A204.1 (cell line): ENCODE data around the gene CTBP2.

Experiments used
- FAIRE-seq: peaks from 2 replicates; lab custom pipeline; 2012; peaks lifted over from hg19 to GRCh38; lab: Jason Lieb, UNC

CTBP2 gene

DNA sequence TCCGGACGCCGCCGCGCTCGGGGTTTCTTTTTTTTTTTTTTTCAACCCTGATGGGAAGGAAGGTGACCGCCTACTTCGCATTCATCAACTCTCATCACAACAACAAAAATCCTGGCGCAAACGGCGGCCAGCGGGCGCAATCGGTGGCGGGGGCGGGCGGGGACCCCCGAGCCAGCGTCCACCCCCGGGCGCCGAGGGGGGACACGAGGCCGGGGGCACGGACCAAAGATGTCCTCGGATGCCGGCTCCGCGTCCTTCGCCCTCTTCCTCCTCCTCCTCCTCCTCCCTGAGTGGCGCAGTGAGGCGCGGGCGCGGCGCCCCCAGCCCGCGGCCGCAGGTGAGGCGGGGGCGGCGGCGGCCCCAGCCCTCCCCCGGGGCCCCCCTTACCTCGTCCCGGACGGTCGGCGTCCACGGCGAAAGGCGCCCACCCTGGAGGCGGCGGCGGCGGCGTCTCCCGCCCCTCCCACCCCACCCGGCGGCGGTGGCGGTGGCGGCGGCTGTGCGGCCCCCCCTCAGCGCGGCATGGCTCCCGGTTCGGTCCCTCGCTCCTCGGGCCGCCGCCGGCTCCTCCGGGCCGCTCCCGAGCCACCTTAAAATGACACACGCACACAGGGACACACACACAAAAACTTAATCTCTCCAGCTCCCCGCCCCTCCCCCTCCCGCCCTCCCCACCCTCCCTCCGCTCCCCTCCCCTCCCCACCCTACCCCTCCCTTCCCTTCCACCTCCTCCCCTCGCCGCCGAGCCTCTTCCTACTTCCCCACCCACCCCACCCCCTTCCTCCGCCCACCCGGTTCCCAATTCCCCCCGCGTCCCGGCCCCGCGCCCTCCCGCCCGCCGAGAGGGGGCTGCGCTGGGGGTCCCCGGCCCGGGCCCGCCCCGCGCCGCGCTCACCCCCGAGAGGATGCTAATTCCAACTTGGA is at the start of gene CTBP2:
CTBP2 (minus strand) TSS at position 632 of the 924 bp plus-strand sequence.
- no peak for FAIRE-seq

- FAIRE-seq = no peak
These were observed 49.4 kb upstream of the CTBP2 start for GRCh38 chr10:125209591-125210355.

DNA sequence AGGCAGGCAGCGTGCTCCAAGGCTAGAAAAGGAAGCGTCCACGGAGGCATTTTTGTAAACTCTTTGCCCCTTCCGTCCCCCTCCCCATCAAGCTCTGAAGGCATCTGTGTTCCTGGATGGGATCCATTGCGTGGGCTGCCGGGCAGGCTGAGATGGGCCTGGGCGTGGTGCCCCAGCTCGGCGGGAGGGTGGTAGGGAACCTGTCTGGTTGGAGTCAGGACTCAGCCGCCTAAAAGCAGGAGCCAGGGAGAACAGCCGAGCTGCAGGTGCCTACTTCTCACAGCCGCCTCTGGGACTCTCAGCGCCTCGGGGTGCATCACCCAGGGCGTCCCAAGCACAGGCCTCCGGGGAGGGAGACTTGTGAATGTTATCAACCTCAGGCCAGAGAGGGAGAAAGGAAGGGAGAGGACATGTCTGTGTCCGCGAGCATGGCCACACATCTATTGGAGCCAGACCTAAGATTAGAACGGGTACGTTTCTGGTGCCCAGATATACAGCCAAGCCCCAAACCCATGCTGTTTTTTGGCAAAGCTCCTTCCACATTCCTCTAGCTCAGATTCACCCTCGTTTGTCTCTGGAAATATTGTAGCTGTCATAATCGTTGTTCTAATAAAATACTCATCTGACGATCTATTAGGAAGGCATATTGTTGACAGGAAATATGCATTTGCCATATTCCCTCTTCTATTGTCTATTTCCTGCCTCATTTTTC is 48.6 kb upstream of the CTBP2 start:
- FAIRE-seq = no peak

GRCh38 chr10:125206623-125207022 is 46.3 kb upstream of the CTBP2 start:
- FAIRE-seq = no peak

GRCh38 chr10:125205431-125205830 is 45.1 kb upstream of the CTBP2 start:
- no peak for FAIRE-seq

- FAIRE-seq = no peak
These were observed 44.0 kb upstream of the CTBP2 start for GRCh38 chr10:125204400-125204799.

- FAIRE-seq = no peak
These were observed 42.9 kb upstream of the CTBP2 start for GRCh38 chr10:125203186-125203800.

GRCh38 chr10:125201791-125202622 is 41.6 kb upstream of the CTBP2 start:
- FAIRE-seq = no peak

- no peak for FAIRE-seq
These were observed 40.8 kb upstream of the CTBP2 start for GRCh38 chr10:125201108-125201524.

DNA sequence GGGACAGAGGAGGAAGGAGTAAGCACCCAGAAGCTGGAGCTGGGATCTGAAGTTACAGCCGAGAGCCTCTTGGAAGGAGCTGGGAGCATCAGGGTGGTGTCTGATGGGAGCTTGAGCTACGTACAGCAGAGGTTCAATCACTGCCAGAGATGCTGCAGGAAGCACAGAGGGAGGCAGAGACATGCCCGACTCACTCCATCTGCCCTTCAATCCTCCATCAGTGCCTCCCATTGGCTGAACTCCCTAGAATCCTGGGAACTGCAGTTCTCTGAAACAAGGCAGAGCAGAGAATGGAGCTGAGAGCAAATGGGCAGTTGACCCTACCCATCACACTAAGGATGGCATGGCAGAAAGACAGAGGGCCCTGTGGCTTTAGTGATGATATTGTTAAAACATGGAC is 40.0 kb upstream of the CTBP2 start:
- no peak for FAIRE-seq

GRCh38 chr10:125199270-125199669 is 38.9 kb upstream of the CTBP2 start:
- no peak for FAIRE-seq

DNA sequence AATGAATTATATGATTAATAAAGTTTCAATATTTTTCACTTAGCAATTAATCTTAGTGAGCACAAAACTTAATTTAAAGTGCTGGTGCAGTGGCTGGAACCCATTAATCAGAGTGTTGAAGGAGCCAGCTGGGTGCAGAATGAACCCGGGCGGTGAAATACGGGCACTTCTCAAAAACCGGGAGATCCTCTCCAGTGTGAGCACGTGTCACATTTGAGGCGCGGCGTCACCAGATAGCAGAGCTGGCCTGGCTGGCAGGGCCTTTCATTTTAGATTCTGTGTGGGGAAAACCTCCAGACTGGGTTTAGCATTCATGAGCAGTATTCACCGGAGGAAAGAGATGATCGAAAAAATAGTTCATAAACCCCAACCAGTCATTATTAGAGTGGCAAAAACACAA is 34.5 kb upstream of the CTBP2 start:
- no peak for FAIRE-seq

GRCh38 chr10:125193306-125193877 is 33.0 kb upstream of the CTBP2 start:
- no peak for FAIRE-seq

DNA sequence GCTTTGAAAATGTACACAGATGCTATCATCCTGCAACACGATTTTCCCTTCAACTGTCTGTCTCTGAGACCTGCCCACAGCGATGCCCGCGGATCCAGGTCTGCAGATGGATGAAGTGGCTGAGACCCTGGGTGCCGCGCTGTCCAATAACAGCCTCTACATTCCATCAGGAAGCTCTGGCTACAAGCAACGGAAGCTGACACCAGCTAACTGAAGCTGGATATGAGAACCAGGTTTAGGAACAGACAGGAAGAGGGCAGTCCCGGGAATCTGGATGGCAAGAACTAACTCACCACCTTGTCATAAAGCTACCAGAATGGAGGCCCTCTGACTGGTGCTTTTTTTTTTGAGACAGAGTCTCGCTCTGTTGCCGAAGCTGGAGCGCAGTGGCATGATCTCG is 32.3 kb upstream of the CTBP2 start:
- no peak for FAIRE-seq

GRCh38 chr10:125192005-125192404 is 31.6 kb upstream of the CTBP2 start:
- FAIRE-seq = no peak

DNA sequence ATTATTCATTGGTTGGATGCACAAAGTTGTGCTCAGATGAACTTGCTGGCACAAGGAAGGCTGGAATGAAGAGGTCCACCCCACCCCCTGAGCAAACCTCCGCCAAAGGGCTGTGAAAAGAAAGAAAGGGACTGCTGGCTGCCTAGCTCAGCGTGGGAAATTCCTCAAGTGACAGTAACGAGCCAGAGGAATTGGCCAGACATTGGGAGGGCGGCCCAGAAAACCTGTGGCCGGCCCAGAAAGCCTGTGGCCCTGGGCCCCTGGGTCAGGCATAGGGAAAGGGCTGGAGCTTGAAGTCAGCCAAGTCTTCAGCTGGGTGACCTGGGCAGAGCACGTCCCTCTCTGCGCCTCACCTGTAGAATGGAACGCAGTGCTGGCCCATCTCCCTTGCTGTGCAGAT is 30.6 kb upstream of the CTBP2 start:
- FAIRE-seq = no peak

- FAIRE-seq = no peak
These were observed 30.1 kb upstream of the CTBP2 start for GRCh38 chr10:125190414-125190813.

DNA sequence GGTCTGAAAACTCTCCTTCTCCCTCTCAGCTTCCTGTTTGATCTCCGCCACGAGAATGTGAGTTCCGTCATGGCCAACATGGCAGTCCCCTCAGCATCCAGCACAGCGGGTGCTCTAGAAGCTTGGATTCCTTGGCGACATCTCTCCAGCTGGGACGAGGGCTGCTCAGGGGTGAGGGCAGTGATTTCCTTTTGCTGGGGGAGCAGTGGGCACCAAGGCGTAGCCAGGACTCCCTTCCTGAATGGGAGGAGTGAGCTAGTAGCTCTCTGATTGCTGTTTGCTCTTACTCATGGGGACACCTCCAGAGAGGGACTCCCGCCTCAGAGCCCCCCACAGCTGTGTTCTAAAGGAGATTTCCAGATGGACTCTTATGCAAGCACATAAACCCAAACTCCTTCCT is 28.8 kb upstream of the CTBP2 start:
- no peak for FAIRE-seq

- no peak for FAIRE-seq
These were observed 27.2 kb upstream of the CTBP2 start for GRCh38 chr10:125187238-125188194.
